Measurements from ENCODE around the gene CCDC13. TPM values are rescaled to one million over a fixed set of nuclear protein-coding genes. Genes with fewer than 3 reads are reported as not detected.

Gene CCDC13
- total and polyA plus RNA-seq, 11 donors, result 0.44 to 1.4 (median 0.83) TPM; not detected in 1

- Histone ChIP-seq H3K4me1 (peaks cover 0 to 10% (median 0%) of the 10 kb centered on the region in 12 donors), H3K27ac (no peak overlapping the region), H3K4me3 (no peak overlapping the region), H3K36me3 (no peaks in the 10 kb centered on the region), H3K27me3 (no peaks in the 10 kb centered on the region), H3K9me3 (no peaks in the 10 kb centered on the region)
- intact Hi-C loops (cut with DNase I), result loop anchor here in 2 of 10 donors (10.0 kb wide), 2 partner anchors 181 to 251 kb away; partner anchors contain the start of gene VIPR1 (in 1 of the 2)
- 73 to 82% (median 78%) methylated on average over 5 of the region's 5 CpGs for WGBS, 4 donors
- DNase-seq (no peak), ATAC-seq (peak; percentile 32 to 78 (median 55))
- TF ChIP-seq CTCF (IDR thresholded peaks at IDR 0.05), result peak in 11 of 12 donors; percentile 11 to 58 (median 36)
- TF ChIP-seq POLR2A (IDR thresholded peaks at IDR 0.05), result no peak
These were observed 17.1 kb downstream of the CCDC13 start for GRCh38 chr3:42755681-42756578.

- Histone ChIP-seq H3K4me1 (peaks cover 0 to 12% (median 0%) of the 10 kb centered on the region in 12 donors), H3K4me3 (no peak overlapping the region), H3K9me3 (no peaks in the 10 kb centered on the region), H3K27me3 (no peaks in the 10 kb centered on the region), H3K27ac (no peak overlapping the region), H3K36me3 (no peaks in the 10 kb centered on the region)
- intact Hi-C loops (cut with DNase I), result loop anchor here in 5 of 10 donors (5.0 to 10.0 kb wide), 4 partner anchors 171 to 249 kb away; partner anchors contain the start of genes SEC22C (in 2 of the 5) and VIPR1 (in 1 of the 5)
- ATAC-seq, result no peak
- WGBS, 4 donors, result 91 to 97% (median 94%) methylated on average over 3 of the region's 3 CpGs
- DNase-seq, result no peak
- TF ChIP-seq POLR2A (IDR thresholded peaks at IDR 0.05), result no peak
- no peak for TF ChIP-seq CTCF (IDR thresholded peaks at IDR 0.05)
These were observed 19.3 kb downstream of the CCDC13 start for GRCh38 chr3:42753757-42754156.

GRCh38 chr3:42752961-42753360 lies 20.1 kb downstream of the CCDC13 start:
- intact Hi-C loops (cut with DNase I), result loop anchor here in 5 of 10 donors (5.0 to 10.0 kb wide), 4 partner anchors 171 to 248 kb away; partner anchors contain the start of genes SEC22C (in 2 of the 5) and VIPR1 (in 1 of the 5)
- 84 to 88% (median 86%) methylated on average over 4 of the region's 4 CpGs for WGBS, 4 donors
- Histone ChIP-seq H3K4me3 (no peak overlapping the region), H3K27ac (no peak overlapping the region), H3K36me3 (no peaks in the 10 kb centered on the region), H3K27me3 (no peaks in the 10 kb centered on the region), H3K9me3 (no peaks in the 10 kb centered on the region), H3K4me1 (peaks cover 0 to 17% (median 0%) of the 10 kb centered on the region in 12 donors)
- DNase-seq (no peak), ATAC-seq (no peak)
- TF ChIP-seq CTCF (IDR thresholded peaks at IDR 0.05) (no peak), POLR2A (IDR thresholded peaks at IDR 0.05) (no peak)

- intact Hi-C loops (cut with DNase I), result loop anchor here in 5 of 10 donors (5.0 to 10.0 kb wide), 4 partner anchors 170 to 248 kb away; partner anchors contain the start of genes SEC22C (in 2 of the 5) and VIPR1 (in 1 of the 5)
- Histone ChIP-seq H3K36me3 (no peaks in the 10 kb centered on the region), H3K4me3 (no peak overlapping the region), H3K9me3 (no peaks in the 10 kb centered on the region), H3K27me3 (no peaks in the 10 kb centered on the region), H3K4me1 (peaks cover 0 to 22% (median 0%) of the 10 kb centered on the region in 12 donors), H3K27ac (no peak overlapping the region)
- WGBS, 4 donors, result 95 to 98% (median 97%) methylated on average over 9 of the region's 9 CpGs
- ATAC-seq (no peak), DNase-seq (no peak)
- TF ChIP-seq POLR2A (IDR thresholded peaks at IDR 0.05), result no peak
- no peak for TF ChIP-seq CTCF (IDR thresholded peaks at IDR 0.05)
These were observed 20.6 kb downstream of the CCDC13 start for GRCh38 chr3:42752441-42752840.
